HepG2 (cell line): ENCODE data around the gene TP53TG5. TPM values are rescaled to one million over a fixed set of nuclear protein-coding genes. Genes with fewer than 3 reads are reported as not detected.
A peak's percentile ranks its signal among the peaks of the same experiment; 100 is the strongest.

Experiments used
- DPF2 ChIP-seq: sonication (generic); formaldehyde crosslinking; IDR thresholded peaks from 2 replicates; pipeline ENCODE4 v1.4.0; 2020; ENCODE audit warnings: mild to moderate bottlenecking, low read depth, missing genetic modification reagents, borderline replicate concordance
- ELF4 ChIP-seq: sonication (generic); formaldehyde crosslinking; IDR thresholded peaks from 2 replicates; pipeline ENCODE4 v1.5.0; 2020; ENCODE audit warnings: missing genetic modification reagents, mild to moderate bottlenecking, moderate library complexity, borderline replicate concordance
- IKZF4 ChIP-seq: sonication (generic); formaldehyde crosslinking; IDR thresholded peaks from 2 replicates; pipeline ENCODE4 v1.5.1; 2020; ENCODE audit warnings: borderline replicate concordance, mild to moderate bottlenecking, low read depth, missing genetic modification reagents; ENCODE audit errors: not compliant biosample characterization
- KLF12 ChIP-seq: sonication (generic); formaldehyde crosslinking; IDR thresholded peaks from 2 replicates; pipeline ENCODE4 v1.4.0; 2020; ENCODE audit warnings: missing genetic modification reagents, borderline replicate concordance
- POLR2G ChIP-seq: fragments of 200-400 bp; formaldehyde crosslinking; IDR thresholded peaks from 2 replicates; pipeline ENCODE4 v1.6.1; 2018; ENCODE audit warnings: mild to moderate bottlenecking, low read depth, low read length, moderate library complexity
- RARA ChIP-seq: IDR thresholded peaks from 2 replicates; pipeline ENCODE4 v1.6.1; 2016; ENCODE audit warnings: missing genetic modification reagents, missing compliant biosample characterization
- SAFB2 ChIP-seq: sonication (generic); formaldehyde crosslinking; IDR thresholded peaks from 2 replicates; pipeline ENCODE4 v1.5.1; 2020; ENCODE audit warnings: missing genetic modification reagents, low read depth, mild to moderate bottlenecking, borderline replicate concordance
- SKI ChIP-seq: fragments of 450-650 bp; IDR thresholded peaks from one replicate; pipeline ENCODE4 v1.6.1; 2018; ENCODE audit warnings: mild to moderate bottlenecking; ENCODE audit not compliant: partially characterized antibody
- SMYD3 ChIP-seq: sonication (generic); formaldehyde crosslinking; IDR thresholded peaks from 2 replicates; pipeline ENCODE4 v1.8.1; 2023; ENCODE audit warnings: mild to moderate bottlenecking, missing genetic modification reagents
- SOX5 ChIP-seq: IDR thresholded peaks from 2 replicates; pipeline ENCODE4 v1.6.1; 2016; ENCODE audit warnings: borderline replicate concordance
- TEAD3 ChIP-seq: optimal IDR thresholded peaks from 2 replicates; pipeline ENCODE3; 2016; ENCODE audit warnings: borderline replicate concordance
- U2AF2 ChIP-seq: fragments of 200-400 bp; formaldehyde crosslinking; IDR thresholded peaks from 2 replicates; pipeline ENCODE4 v1.6.1; 2017; ENCODE audit warnings: low read depth, mild to moderate bottlenecking, low read length
- YEATS2 ChIP-seq: sonication (generic); formaldehyde crosslinking; IDR thresholded peaks from 2 replicates; pipeline ENCODE4 v1.4.0; 2020; ENCODE audit warnings: missing genetic modification reagents, borderline replicate concordance
- ZNF30 ChIP-seq: sonication (generic); formaldehyde crosslinking; IDR thresholded peaks from 2 replicates; pipeline ENCODE4 v1.5.0; 2020; ENCODE audit warnings: mild to moderate bottlenecking, missing genetic modification reagents
- ZNF569 ChIP-seq: sonication (generic); formaldehyde crosslinking; IDR thresholded peaks from 2 replicates; pipeline ENCODE4 v1.5.0; 2020; ENCODE audit warnings: mild to moderate bottlenecking, missing genetic modification reagents, moderate library complexity, borderline replicate concordance
- ZNF615 ChIP-seq: sonication (generic); formaldehyde crosslinking; IDR thresholded peaks from 2 replicates; pipeline ENCODE4 v1.5.0; 2020; ENCODE audit warnings: mild to moderate bottlenecking, missing genetic modification reagents, borderline replicate concordance
- ZNF850 ChIP-seq: sonication (generic); formaldehyde crosslinking; conservative IDR thresholded peaks from 2 replicates; pipeline ENCODE4 v1.9.0; 2021; ENCODE audit warnings: mild to moderate bottlenecking, missing genetic modification reagents
- polyA plus RNA-seq, 8 experiments: library from polyadenylated mRNA; depleted of rRNA in 3 of 8; stranded (reverse) in 7 of 8; unstranded in 1 of 8; fragments of >200 nt; fragmentation: Illumina TruSeq in 4 of 8; extraction: Trizol in 4 of 8; gene quantifications; 2 replicates each; pipeline versions ENCODE4 v1.2.1 to v1.2.3, GENCODE V29; 2011 to 2016; ENCODE audit warnings: low read depth in 4 of 8, missing spikeins in 1 of 8, mixed read lengths in 1 of 8; ENCODE audit not compliant: insufficient read depth in 1 of 8
- total RNA-seq, 5 experiments: library from RNA; depleted of rRNA; stranded (reverse); fragments of >200 nt; fragmentation: Illumina TruSeq; extraction: Trizol; gene quantifications; 2 replicates each; pipeline ENCODE4 v1.2.3, GENCODE V29; 2016; ENCODE audit warnings: low read depth in 1 of 5
- TF ChIP-seq, protein P1 (sequence below): sonication (generic); formaldehyde crosslinking; IDR thresholded peaks from 2 replicates; pipeline ENCODE4 v1.8.1; 2023; ENCODE audit warnings: mild to moderate bottlenecking, inconsistent platforms, moderate library complexity, missing genetic modification reagents, borderline replicate concordance
- TF ChIP-seq, protein P2 (sequence below): sonication (generic); formaldehyde crosslinking; IDR thresholded peaks from 2 replicates; pipeline ENCODE4 v1.4.0; 2020; ENCODE audit warnings: missing genetic modification reagents
- TF ChIP-seq, protein P3 (sequence below), 2 experiments: sonication (generic) in 1 of 2; formaldehyde crosslinking in 1 of 2; IDR thresholded peaks; 2 replicates each; pipeline versions ENCODE4 v1.5.1 to v1.6.1; 2011 to 2020; ENCODE audit warnings: borderline replicate concordance in 1 of 2, low read depth in 1 of 2, low read length in 1 of 2, mild to moderate bottlenecking in 1 of 2, missing genetic modification reagents in 1 of 2, moderate library complexity in 1 of 2
- TF ChIP-seq, protein P4 (sequence below): sonication (generic); formaldehyde crosslinking; IDR thresholded peaks from 2 replicates; pipeline ENCODE4 v1.5.1; 2020; ENCODE audit warnings: mild to moderate bottlenecking, missing genetic modification reagents, borderline replicate concordance
- TF ChIP-seq, protein P5 (sequence below): sonication (generic); formaldehyde crosslinking; IDR thresholded peaks from 2 replicates; pipeline ENCODE4 v1.4.0; 2020; ENCODE audit warnings: missing genetic modification reagents, mild to moderate bottlenecking, borderline replicate concordance

The TP53TG5 gene
- total and polyA plus RNA-seq, 2 of the 13 experiments (the other 11 are each of a cell fraction or from before 2014, with no cell fraction given): 0.11 TPM; not detected in 1

DNA sequence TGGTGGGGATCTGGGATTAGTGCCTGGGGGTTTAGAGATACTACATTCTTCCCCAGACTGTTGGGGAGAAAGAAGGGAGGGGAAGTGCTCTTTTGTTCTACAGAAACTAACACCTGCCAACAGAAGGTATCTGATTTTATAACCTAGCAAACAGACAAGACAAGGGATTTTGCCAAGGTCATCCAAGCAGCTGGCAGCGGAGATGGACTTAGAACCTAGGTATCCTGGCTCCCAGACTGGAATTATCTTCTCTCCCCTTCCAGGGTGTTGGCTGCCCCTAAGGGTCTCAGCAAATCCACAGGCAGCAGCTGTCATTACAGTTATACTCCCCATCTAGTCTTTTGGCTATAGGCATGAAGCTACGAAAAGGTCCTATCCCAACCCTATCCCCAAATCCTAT, 38.3 kb downstream of the TP53TG5 start (continued):
- TF ChIP-seq, protein P1, sequence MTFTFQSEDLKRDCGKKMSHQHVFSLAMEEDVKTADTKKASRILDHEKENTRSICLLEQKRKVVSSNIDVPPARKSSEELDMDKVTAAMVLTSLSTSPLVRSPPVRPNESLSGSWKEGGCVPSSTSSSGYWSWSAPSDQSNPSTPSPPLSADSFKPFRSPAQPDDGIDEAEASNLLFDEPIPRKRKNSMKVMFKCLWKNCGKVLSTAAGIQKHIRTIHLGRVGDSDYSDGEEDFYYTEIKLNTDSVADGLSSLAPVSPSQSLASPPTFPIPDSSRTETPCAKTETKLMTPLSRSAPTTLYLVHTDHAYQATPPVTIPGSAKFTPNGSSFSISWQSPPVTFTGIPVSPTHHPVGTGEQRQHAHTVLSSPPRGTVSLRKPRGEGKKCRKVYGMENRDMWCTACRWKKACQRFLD: no peak
- no peak for TF ChIP-seq U2AF2
- TF ChIP-seq RARA (CRISPR knock-in tag): peak; percentile 16; the same call in 1 of the 2 replicates
- peak; percentile 25 for TF ChIP-seq TEAD3 (CRISPR knock-in tag)
- TF ChIP-seq SOX5 (CRISPR knock-in tag): no peak; the same call in 1 of the 2 replicates
- TF ChIP-seq IKZF4 (CRISPR knock-in tag): peak; percentile 30
- TF ChIP-seq ZNF615 (CRISPR knock-in tag): 0 out of 2 replicates have a peak, but pooled peaks have one; percentile 27
- TF ChIP-seq, protein P2, sequence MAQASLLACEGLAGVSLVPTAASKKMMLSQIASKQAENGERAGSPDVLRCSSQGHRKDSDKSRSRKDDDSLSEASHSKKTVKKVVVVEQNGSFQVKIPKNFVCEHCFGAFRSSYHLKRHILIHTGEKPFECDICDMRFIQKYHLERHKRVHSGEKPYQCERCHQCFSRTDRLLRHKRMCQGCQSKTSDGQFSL (CRISPR knock-in tag): no peak
- TF ChIP-seq SMYD3 (CRISPR knock-in tag): no peak
- TF ChIP-seq YEATS2 (CRISPR knock-in tag): no peak
- TF ChIP-seq SAFB2 (CRISPR knock-in tag): no peak
- TF ChIP-seq, protein P3, sequence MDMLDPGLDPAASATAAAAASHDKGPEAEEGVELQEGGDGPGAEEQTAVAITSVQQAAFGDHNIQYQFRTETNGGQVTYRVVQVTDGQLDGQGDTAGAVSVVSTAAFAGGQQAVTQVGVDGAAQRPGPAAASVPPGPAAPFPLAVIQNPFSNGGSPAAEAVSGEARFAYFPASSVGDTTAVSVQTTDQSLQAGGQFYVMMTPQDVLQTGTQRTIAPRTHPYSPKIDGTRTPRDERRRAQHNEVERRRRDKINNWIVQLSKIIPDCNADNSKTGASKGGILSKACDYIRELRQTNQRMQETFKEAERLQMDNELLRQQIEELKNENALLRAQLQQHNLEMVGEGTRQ (IDR thresholded peaks at IDR 0.05; ENCODE audit: low read depth, low read length): no peak
- TF ChIP-seq, protein P3 (CRISPR knock-in tag; IDR thresholded peaks at IDR 0.05; ENCODE audit: borderline replicate concordance): no peak
- TF ChIP-seq, protein P4, sequence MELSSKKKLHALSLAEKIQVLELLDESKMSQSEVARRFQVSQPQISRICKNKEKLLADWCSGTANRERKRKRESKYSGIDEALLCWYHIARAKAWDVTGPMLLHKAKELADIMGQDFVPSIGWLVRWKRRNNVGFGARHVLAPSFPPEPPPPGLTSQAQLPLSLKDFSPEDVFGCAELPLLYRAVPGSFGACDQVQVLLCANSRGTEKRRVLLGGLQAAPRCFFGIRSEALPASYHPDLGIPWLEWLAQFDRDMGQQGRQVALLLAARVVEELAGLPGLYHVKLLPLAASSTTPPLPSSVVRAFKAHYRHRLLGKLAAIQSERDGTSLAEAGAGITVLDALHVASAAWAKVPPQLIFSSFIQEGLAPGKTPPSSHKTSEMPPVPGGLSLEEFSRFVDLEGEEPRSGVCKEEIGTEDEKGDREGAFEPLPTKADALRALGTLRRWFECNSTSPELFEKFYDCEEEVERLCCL: no peak
- TF ChIP-seq POLR2G: no peak
- no peak for TF ChIP-seq ZNF569 (CRISPR knock-in tag)
- TF ChIP-seq KLF12 (CRISPR knock-in tag): no peak
- no peak for TF ChIP-seq ELF4 (CRISPR knock-in tag)
- TF ChIP-seq, protein P5, sequence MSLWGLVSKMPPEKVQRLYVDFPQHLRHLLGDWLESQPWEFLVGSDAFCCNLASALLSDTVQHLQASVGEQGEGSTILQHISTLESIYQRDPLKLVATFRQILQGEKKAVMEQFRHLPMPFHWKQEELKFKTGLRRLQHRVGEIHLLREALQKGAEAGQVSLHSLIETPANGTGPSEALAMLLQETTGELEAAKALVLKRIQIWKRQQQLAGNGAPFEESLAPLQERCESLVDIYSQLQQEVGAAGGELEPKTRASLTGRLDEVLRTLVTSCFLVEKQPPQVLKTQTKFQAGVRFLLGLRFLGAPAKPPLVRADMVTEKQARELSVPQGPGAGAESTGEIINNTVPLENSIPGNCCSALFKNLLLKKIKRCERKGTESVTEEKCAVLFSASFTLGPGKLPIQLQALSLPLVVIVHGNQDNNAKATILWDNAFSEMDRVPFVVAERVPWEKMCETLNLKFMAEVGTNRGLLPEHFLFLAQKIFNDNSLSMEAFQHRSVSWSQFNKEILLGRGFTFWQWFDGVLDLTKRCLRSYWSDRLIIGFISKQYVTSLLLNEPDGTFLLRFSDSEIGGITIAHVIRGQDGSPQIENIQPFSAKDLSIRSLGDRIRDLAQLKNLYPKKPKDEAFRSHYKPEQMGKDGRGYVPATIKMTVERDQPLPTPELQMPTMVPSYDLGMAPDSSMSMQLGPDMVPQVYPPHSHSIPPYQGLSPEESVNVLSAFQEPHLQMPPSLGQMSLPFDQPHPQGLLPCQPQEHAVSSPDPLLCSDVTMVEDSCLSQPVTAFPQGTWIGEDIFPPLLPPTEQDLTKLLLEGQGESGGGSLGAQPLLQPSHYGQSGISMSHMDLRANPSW (CRISPR knock-in tag): 0 out of 2 replicates have a peak, but pooled peaks have one; percentile 49
- TF ChIP-seq SKI: no peak
- 0 out of 2 replicates have a peak, but pooled peaks have one; percentile 27 for TF ChIP-seq ZNF850 (CRISPR knock-in tag)
- no peak for TF ChIP-seq DPF2 (CRISPR knock-in tag)
- TF ChIP-seq ZNF30 (CRISPR knock-in tag): no peak
